GM15510 (cell line): ENCODE data around the gene RPS6KA1.

ENCODE experiments used
- POLR2A ChIP-seq: IDR thresholded peaks from 3 replicates; pipeline ENCODE4 v1.6.1; 2011; ENCODE audit warnings: borderline replicate concordance; ENCODE audit not compliant: insufficient read length; ENCODE audit errors: extremely low read depth

RPS6KA1 gene

GRCh38 chr1:26526287-26526686, 3.3 kb upstream of the RPS6KA1 start:
- TF ChIP-seq POLR2A = no peak

- no peak for TF ChIP-seq POLR2A
These were observed 231 bp upstream of the RPS6KA1 start for GRCh38 chr1:26529405-26529654.

GRCh38 chr1:26530410-26530894, 891 bp downstream of the RPS6KA1 start:
- no peak for TF ChIP-seq POLR2A

- TF ChIP-seq POLR2A = no peak
These were observed 1.5 kb downstream of the RPS6KA1 start for GRCh38 chr1:26530895-26531598.

DNA sequence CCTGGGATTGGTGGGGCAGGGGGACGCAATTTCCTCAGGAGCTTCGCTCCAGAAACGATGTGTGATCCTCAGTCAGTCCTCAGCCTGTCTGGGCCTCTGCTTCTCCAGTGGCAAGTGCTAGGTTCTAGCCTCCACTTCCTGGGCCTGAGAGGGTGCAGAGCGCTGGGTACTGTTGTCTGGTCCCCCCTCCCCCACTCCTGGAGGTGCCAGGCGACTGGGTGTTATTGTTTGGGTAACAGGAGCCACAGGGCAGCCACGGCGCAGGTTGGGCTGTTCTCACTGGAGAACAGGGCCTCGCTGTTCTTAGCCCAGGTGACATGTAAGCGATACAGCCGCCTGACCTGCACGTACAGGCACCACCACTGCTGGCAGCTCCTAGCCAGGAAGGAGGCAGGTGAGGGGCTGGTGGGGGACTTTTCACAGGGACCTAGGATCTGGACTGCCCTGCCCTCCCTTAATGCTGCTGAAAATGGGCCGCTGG, 2.1 kb downstream of the RPS6KA1 start:
- no peak for TF ChIP-seq POLR2A

- TF ChIP-seq POLR2A = no peak
These were observed 4.5 kb downstream of the RPS6KA1 start for GRCh38 chr1:26533951-26534509.

- TF ChIP-seq POLR2A = no peak
These were observed 5.6 kb downstream of the RPS6KA1 start for GRCh38 chr1:26535201-26535600.

- no peak for TF ChIP-seq POLR2A
These were observed 6.5 kb downstream of the RPS6KA1 start for GRCh38 chr1:26536081-26536480.

DNA sequence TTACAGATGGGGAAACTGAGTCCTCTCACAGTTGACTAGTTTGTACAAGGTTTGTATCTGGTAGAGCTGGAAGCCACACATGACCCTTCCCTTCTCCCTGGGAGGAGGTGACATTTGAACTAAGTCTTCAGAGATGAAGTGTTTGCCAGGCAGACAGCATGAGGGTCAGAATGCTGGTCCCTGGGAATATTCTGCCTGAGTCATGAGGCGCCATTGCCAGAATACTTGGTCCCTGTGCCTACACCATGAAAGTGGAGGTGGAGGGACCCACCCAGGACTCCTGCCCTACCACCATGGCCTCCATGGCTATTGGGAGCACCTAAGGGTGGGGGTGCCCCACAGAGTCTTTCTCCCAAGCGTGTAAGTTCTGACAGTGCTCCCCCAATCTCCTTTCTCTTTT, 7.0 kb downstream of the RPS6KA1 start:
- no peak for TF ChIP-seq POLR2A

DNA sequence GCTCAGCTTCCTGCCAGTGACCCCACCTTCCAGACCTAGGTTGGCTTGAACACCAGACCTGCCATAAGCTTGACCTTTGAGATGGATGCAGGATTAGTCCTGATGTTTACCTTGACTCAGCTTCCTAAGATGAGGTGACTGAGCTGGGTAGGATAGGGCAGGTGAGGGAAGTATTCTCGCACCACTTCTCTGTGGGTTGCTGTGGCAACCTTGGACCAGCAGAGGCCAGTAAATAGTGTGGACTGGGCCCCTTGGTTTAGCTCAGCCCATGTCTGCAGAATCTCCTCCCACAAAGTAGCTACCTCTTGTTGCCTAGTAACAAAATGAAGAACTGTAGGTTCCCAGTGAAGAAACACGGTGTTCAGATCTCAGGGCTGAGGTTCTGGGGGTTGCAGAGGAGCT, 8.4 kb downstream of the RPS6KA1 start:
- TF ChIP-seq POLR2A = no peak

DNA sequence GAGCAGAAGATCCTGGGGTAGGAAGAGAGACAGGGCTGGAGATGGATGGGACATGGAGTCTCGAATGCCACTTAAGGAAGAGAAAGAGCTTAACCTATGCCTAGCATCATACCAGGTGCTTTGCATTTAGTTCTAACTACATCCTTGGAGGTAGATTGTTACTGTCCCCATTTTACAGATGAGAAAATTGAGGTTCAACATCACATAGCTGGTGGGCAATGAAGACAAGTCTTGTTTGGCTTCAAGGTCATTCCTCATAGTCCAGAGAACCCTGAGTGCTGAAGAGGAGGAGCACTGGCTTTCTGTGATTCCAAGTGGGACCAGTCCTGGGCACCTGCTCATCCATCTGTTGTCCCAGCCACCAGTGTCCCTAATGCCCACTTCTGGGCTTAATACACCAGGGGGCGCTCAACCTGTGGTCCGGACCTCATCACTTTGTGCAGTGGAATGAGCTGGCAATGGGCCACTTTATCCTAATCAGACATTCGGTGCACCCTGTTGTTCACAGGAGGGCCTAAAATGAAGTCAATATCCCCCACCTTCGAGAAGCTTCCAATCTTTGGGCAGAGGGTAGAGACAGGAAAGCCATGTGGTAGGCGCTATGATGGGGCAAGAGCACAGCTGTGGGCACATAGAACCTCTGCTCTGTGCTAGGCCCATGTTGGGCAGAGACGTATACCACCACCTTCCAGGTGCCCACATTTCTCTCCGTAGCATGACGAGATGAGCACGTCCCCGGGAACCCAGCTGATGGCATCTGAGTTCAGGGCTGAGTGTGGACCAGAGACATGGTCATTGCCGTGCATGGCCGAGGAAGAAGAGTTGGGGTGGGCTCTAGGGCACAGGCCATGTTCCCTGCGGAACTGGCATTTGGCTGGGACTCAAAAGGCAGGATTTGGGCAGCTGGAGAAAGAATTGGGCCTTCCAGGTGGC, 9.2 kb downstream of the RPS6KA1 start:
- TF ChIP-seq POLR2A = no peak

GRCh38 chr1:26539722-26540121, 10.2 kb downstream of the RPS6KA1 start:
- no peak for TF ChIP-seq POLR2A

DNA sequence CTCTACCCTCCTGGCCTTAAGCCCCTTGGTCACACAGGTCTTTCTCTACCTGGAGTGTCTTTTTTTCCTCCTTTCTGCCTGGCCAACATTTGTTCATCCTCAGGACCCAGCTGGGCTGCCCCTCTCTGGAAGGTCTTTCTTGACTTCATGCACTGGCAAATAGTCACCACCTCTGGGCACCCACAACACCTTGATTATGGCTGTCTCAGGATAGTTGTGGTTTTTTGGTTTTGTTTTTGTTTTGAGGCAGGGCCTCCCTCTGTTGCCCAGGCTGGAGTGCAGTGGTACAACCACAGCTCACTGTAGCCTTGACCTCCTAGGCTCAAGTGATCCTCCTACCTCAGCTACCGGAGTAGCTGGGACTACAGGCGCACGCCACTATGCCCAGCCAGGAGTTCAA, 10.8 kb downstream of the RPS6KA1 start:
- TF ChIP-seq POLR2A = no peak

- no peak for TF ChIP-seq POLR2A
These were observed 11.9 kb downstream of the RPS6KA1 start for GRCh38 chr1:26541431-26541815.

DNA sequence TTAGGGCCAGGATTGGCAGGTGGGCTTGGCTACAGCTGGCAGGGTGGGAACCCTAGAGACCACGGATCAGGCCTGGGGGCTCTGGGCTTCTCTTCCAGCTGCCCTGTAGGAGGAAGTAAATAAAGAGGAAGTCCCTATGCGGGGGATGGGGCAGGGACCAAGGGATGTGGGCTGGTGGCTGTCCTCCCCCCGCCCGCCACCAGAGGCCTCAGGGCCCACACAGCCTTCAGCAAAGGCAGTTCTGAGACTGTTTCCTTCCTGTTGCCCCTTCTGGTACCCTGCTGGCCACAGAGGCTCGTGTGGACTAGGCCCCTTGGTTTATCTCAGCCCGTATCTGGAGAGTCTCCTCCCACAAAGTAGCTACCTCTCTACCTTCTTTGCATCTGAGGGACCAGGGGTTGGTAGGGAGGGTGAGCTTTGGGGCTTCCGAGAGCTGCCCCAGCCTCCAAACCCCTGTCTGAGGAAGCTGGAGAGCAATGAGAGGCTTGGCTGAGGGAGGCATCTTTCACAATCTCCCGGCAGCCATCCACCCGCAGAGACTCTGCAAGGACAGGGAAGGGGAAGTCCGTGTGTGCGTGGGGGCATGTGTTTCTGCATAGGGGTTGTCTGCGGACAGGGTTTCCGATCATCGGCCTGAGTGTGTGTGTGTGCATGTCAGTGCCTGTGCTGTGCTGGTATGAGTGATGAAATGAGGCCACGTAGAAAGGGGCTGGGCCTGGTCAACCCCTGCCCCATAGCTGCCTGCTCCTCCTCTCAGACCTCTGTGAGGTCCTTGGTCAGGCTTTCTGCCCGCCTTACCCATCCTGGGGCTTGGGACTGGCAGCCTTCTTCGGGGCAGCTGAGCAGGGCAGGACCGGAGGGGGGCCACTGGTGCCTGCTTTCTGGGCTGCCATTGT, 12.5 kb downstream of the RPS6KA1 start:
- TF ChIP-seq POLR2A = peak; percentile 65

- TF ChIP-seq POLR2A = no peak
These were observed 13.3 kb downstream of the RPS6KA1 start for GRCh38 chr1:26542771-26543451.
